A549 (cell line): ENCODE measurements around the gene ABO.

ENCODE experiments used
- BCL3 ChIP-seq: fragments of >200 bp; sonication (Bioruptor Twin); formaldehyde crosslinking; IDR thresholded peaks from 3 replicates; pipeline ENCODE4 v1.6.1; 2016
- CHD2 ChIP-seq: fragments of 150-350 bp; IDR thresholded peaks from 2 replicates; pipeline ENCODE4 v1.6.1; 2014; ENCODE audit warnings: low read length; ENCODE audit not compliant: partially characterized antibody
- CHD4 ChIP-seq: fragments of 200-600 bp; sonication (generic); IDR thresholded peaks from 2 replicates; pipeline ENCODE4 v1.6.1; 2016; ENCODE audit warnings: antibody characterized with exemption, mild to moderate bottlenecking, borderline replicate concordance
- HOXA7 ChIP-seq: fragments of 250-450 bp; sonication (Bioruptor Pico); IDR thresholded peaks from 2 replicates; pipeline ENCODE4 v1.5.0; 2020; ENCODE audit warnings: mild to moderate bottlenecking, moderate library complexity
- JUN ChIP-seq, 2 experiments: fragments of >200 bp; sonication (Bioruptor Twin); formaldehyde crosslinking; IDR thresholded peaks; 2 replicates in 1 of 2; 3 replicates in 1 of 2; pipeline ENCODE4 v1.6.1; 2016 to 2017
- KDM5A ChIP-seq: fragments of 200-600 bp; sonication (generic); IDR thresholded peaks from 2 replicates; pipeline ENCODE4 v1.6.1; 2016; ENCODE audit warnings: antibody characterized with exemption, mild to moderate bottlenecking
- MAZ ChIP-seq: fragments of 150-350 bp; IDR thresholded peaks from 2 replicates; pipeline ENCODE4 v1.6.1; 2014; ENCODE audit warnings: antibody characterized with exemption, low read depth, low read length, borderline replicate concordance
- POLR2A ChIP-seq: IDR thresholded peaks from 2 replicates; pipeline ENCODE4 v1.6.1; 2012; ENCODE audit warnings: mild to moderate bottlenecking, low read length
- RCOR1 ChIP-seq: fragments of 150-350 bp; IDR thresholded peaks from 2 replicates; pipeline ENCODE4 v1.6.1; 2014; ENCODE audit warnings: antibody characterized with exemption, low read length, low read depth
- RFX5 ChIP-seq: fragments of 450-650 bp; IDR thresholded peaks from 2 replicates; pipeline ENCODE4 v1.7.1; 2014; ENCODE audit warnings: antibody characterized with exemption, mild to moderate bottlenecking, moderate library complexity
- USF2 ChIP-seq: fragments of 450-650 bp; IDR thresholded peaks from 2 replicates; pipeline ENCODE4 v1.6.1; 2014; ENCODE audit warnings: antibody characterized with exemption
- TF ChIP-seq, protein P1 (sequence below): fragments of >200 bp; sonication (Bioruptor Twin); formaldehyde crosslinking; IDR thresholded peaks from 3 replicates; pipeline ENCODE4 v1.5.1; 2016
- TF ChIP-seq, protein P2 (sequence below): fragments of 150-350 bp; IDR thresholded peaks from 2 replicates; pipeline ENCODE4 v1.6.1; 2014; ENCODE audit warnings: low read depth, mild to moderate bottlenecking, low read length

- no peak for TF ChIP-seq POLR2A
- no peak for TF ChIP-seq KDM5A
- TF ChIP-seq, protein P1, sequence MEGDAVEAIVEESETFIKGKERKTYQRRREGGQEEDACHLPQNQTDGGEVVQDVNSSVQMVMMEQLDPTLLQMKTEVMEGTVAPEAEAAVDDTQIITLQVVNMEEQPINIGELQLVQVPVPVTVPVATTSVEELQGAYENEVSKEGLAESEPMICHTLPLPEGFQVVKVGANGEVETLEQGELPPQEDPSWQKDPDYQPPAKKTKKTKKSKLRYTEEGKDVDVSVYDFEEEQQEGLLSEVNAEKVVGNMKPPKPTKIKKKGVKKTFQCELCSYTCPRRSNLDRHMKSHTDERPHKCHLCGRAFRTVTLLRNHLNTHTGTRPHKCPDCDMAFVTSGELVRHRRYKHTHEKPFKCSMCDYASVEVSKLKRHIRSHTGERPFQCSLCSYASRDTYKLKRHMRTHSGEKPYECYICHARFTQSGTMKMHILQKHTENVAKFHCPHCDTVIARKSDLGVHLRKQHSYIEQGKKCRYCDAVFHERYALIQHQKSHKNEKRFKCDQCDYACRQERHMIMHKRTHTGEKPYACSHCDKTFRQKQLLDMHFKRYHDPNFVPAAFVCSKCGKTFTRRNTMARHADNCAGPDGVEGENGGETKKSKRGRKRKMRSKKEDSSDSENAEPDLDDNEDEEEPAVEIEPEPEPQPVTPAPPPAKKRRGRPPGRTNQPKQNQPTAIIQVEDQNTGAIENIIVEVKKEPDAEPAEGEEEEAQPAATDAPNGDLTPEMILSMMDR = no peak
- no peak for TF ChIP-seq CHD4
- no peak for TF ChIP-seq CHD2
- no peak for TF ChIP-seq HOXA7 (CRISPR knock-in tag)
- TF ChIP-seq USF2 = no peak
- no peak for TF ChIP-seq RCOR1
- TF ChIP-seq, protein P2, sequence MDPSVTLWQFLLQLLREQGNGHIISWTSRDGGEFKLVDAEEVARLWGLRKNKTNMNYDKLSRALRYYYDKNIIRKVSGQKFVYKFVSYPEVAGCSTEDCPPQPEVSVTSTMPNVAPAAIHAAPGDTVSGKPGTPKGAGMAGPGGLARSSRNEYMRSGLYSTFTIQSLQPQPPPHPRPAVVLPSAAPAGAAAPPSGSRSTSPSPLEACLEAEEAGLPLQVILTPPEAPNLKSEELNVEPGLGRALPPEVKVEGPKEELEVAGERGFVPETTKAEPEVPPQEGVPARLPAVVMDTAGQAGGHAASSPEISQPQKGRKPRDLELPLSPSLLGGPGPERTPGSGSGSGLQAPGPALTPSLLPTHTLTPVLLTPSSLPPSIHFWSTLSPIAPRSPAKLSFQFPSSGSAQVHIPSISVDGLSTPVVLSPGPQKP = no peak
- TF ChIP-seq JUN (IDR thresholded peaks at IDR 0.05) = no peak
- no peak for TF ChIP-seq BCL3
- TF ChIP-seq MAZ = no peak
- TF ChIP-seq RFX5 = no peak
Observed at GRCh38 chr9:133246991-133247390, 28.0 kb downstream of the ABO start.
